ENCODE data around the gene PELI1.

The PELI1 gene

GRCh38 chr2:64175419-64176197 lies 31.4 kb upstream of the PELI1 start:
- H3K4me2 ChIP-seq (ENCODE audit: low read depth, low read length, poor library complexity, severe bottlenecking) = no peak overlapping the region
- H3K9ac ChIP-seq (ENCODE audit: low read depth, low read length, poor library complexity, severe bottlenecking) = no peak overlapping the region
- H3K9me2 ChIP-seq (replicated peaks; ENCODE audit: low read depth, low read length) = no peaks in the 10 kb centered on the region
- H3K4me1 ChIP-seq (ENCODE audit: insufficient read depth, low read length, poor library complexity, severe bottlenecking) = no peaks in the 10 kb centered on the region
- no peaks in the 10 kb centered on the region for H3K79me2 ChIP-seq (ENCODE audit: insufficient read depth, low read length)
- H3K36me3 ChIP-seq (ENCODE audit: insufficient read depth, low read length) = no peaks in the 10 kb centered on the region
- TF ChIP-seq EZH2phosphoT487 (IDR thresholded peaks at IDR 0.05; ENCODE audit: borderline replicate concordance) (no peak), CTCF (conservative IDR thresholded peaks at IDR 0.05; ENCODE audit: low read length) (no peak)
- H4K20me1 ChIP-seq (ENCODE audit: insufficient read depth, low read length, poor library complexity, severe bottlenecking) = no peaks in the 10 kb centered on the region
- H2AFZ ChIP-seq (ENCODE audit: low read length) = no peak overlapping the region
- H3K27me3 ChIP-seq (ENCODE audit: insufficient read depth, low read length, poor library complexity, severe bottlenecking) = no peaks in the 10 kb centered on the region
- no peak overlapping the region for H3K4me3 ChIP-seq (ENCODE audit: low read length, poor library complexity, severe bottlenecking)
- no peaks in the 10 kb centered on the region for H3F3A ChIP-seq (ENCODE audit: low read depth)
- H3K9me3 ChIP-seq (ENCODE audit: insufficient read depth, low read depth, low read length) = no peaks in the 10 kb centered on the region

GRCh38 chr2:64173156-64174135 lies 29.2 kb upstream of the PELI1 start:
- H3K4me3 ChIP-seq (ENCODE audit: low read length, poor library complexity, severe bottlenecking) = no peak overlapping the region
- H3K4me2 ChIP-seq (ENCODE audit: low read depth, low read length, poor library complexity, severe bottlenecking) = no peak overlapping the region
- H3F3A ChIP-seq (ENCODE audit: low read depth) = no peaks in the 10 kb centered on the region
- no peaks in the 10 kb centered on the region for H3K79me2 ChIP-seq (ENCODE audit: insufficient read depth, low read length)
- H3K9me3 ChIP-seq (ENCODE audit: insufficient read depth, low read depth, low read length) = no peaks in the 10 kb centered on the region
- no peak for TF ChIP-seq EZH2phosphoT487 (IDR thresholded peaks at IDR 0.05; ENCODE audit: borderline replicate concordance)
- TF ChIP-seq CTCF (conservative IDR thresholded peaks at IDR 0.05; ENCODE audit: low read length) = no peak
- H3K36me3 ChIP-seq (ENCODE audit: insufficient read depth, low read length) = no peaks in the 10 kb centered on the region
- H3K27me3 ChIP-seq (ENCODE audit: insufficient read depth, low read length, poor library complexity, severe bottlenecking) = no peaks in the 10 kb centered on the region
- no peaks in the 10 kb centered on the region for H3K4me1 ChIP-seq (ENCODE audit: insufficient read depth, low read length, poor library complexity, severe bottlenecking)
- no peaks in the 10 kb centered on the region for H4K20me1 ChIP-seq (ENCODE audit: insufficient read depth, low read length, poor library complexity, severe bottlenecking)
- no peaks in the 10 kb centered on the region for H3K9me2 ChIP-seq (replicated peaks; ENCODE audit: low read depth, low read length)
- no peak overlapping the region for H3K9ac ChIP-seq (ENCODE audit: low read depth, low read length, poor library complexity, severe bottlenecking)
- no peak overlapping the region for H2AFZ ChIP-seq (ENCODE audit: low read length)

GRCh38 chr2:64168756-64169155 lies 24.5 kb upstream of the PELI1 start:
- Histone ChIP-seq H3K9ac (ENCODE audit: low read depth, low read length, poor library complexity, severe bottlenecking) (no peak overlapping the region), H3K4me3 (ENCODE audit: low read length, poor library complexity, severe bottlenecking) (no peak overlapping the region), H3K4me1 (ENCODE audit: insufficient read depth, low read length, poor library complexity, severe bottlenecking) (peaks cover 3% of the 10 kb centered on the region), H3K36me3 (ENCODE audit: insufficient read depth, low read length) (no peaks in the 10 kb centered on the region), H3F3A (ENCODE audit: low read depth) (no peaks in the 10 kb centered on the region), H3K4me2 (ENCODE audit: low read depth, low read length, poor library complexity, severe bottlenecking) (no peak overlapping the region), H3K79me2 (ENCODE audit: insufficient read depth, low read length) (no peaks in the 10 kb centered on the region), H3K9me2 (replicated peaks; ENCODE audit: low read depth, low read length) (no peaks in the 10 kb centered on the region), H3K27me3 (ENCODE audit: insufficient read depth, low read length, poor library complexity, severe bottlenecking) (no peaks in the 10 kb centered on the region), H4K20me1 (ENCODE audit: insufficient read depth, low read length, poor library complexity, severe bottlenecking) (no peaks in the 10 kb centered on the region), H2AFZ (ENCODE audit: low read length) (no peak overlapping the region), H3K9me3 (ENCODE audit: insufficient read depth, low read depth, low read length) (no peaks in the 10 kb centered on the region)
- no peak for TF ChIP-seq EZH2phosphoT487 (IDR thresholded peaks at IDR 0.05; ENCODE audit: borderline replicate concordance)
- TF ChIP-seq CTCF (conservative IDR thresholded peaks at IDR 0.05; ENCODE audit: low read length) = no peak
